Adrenal gland (tissue), 5 donors: ENCODE data around the gene TSSK6.

Experiments used
- POLR2A ChIP-seq, 2 donors: fragments of 450-650 bp; IDR thresholded peaks; one replicate each; pipeline ENCODE4 v1.6.1; 2017; ENCODE audit warnings: antibody characterized with exemption in 2 of 2, mild to moderate bottlenecking in 2 of 2, moderate library complexity in 1 of 2
- TF ChIP-seq, protein P1 (sequence below), 6 experiments: fragments of 450-650 bp in 4 of 6; fragments of 200-600 bp in 2 of 6; sonication (generic) in 1 of 6; IDR thresholded peaks; 1 replicate in 5 of 6; 2 replicates in 1 of 6; pipeline versions ENCODE4 v1.5.1 to v1.8.0; 2016 to 2021; ENCODE audit warnings: antibody characterized with exemption in 6 of 6, mild to moderate bottlenecking in 2 of 6, moderate library complexity in 1 of 6
- donor health status: DM: no; HTN: no; CAD: no.

DNA sequence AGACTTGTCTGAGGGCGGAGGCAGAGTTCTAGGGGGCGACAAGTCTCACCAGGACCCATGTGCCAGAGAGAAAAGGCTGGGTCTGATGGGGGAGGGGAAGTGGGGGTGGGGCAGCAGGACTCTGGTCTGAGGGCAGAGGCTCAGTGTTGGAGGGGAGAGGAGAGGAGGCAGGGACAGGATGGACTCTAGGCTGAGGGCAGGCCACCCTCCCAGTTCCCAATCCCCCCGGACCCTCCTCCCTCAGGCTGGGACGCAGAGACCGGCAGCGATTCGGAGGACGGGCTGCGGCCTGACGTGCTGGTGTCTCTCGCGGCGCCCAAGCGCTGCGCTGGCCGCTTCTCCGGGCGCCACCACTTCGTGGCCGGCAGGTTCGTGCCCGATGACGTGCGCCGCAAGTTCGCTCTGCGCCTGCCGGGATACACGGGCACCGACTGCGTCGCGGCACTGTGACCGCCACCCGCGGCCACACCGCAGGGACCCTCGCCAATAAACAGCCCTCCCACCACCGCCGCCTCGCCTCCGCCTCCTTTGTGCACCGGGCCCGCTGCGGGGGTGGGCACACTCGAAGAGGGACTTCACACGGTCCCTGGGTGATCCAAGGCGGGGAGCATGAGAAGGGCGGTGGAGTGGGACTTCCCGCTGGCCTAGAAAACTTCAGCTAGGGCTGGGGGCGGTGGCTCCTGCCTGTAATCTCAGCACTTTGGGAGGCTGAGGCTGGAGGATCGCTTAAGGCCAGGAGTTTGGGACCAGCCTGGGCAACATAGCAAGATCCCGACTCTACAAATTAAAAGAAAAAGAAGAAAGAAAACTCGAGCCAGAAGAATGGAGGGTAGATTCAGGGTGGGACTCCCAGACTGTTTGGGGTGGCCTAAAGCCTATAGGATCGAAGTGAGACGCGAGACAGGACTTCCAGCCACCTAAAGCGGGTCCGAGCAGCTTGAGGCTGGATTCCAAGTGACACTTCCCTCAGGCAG is 22.0 kb upstream of the TSSK6 start:
- TF ChIP-seq, protein P1, sequence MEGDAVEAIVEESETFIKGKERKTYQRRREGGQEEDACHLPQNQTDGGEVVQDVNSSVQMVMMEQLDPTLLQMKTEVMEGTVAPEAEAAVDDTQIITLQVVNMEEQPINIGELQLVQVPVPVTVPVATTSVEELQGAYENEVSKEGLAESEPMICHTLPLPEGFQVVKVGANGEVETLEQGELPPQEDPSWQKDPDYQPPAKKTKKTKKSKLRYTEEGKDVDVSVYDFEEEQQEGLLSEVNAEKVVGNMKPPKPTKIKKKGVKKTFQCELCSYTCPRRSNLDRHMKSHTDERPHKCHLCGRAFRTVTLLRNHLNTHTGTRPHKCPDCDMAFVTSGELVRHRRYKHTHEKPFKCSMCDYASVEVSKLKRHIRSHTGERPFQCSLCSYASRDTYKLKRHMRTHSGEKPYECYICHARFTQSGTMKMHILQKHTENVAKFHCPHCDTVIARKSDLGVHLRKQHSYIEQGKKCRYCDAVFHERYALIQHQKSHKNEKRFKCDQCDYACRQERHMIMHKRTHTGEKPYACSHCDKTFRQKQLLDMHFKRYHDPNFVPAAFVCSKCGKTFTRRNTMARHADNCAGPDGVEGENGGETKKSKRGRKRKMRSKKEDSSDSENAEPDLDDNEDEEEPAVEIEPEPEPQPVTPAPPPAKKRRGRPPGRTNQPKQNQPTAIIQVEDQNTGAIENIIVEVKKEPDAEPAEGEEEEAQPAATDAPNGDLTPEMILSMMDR (IDR thresholded peaks at IDR 0.05), result no peak
- TF ChIP-seq POLR2A (IDR thresholded peaks at IDR 0.05), result no peak
